NB4 (cell line): ENCODE results near the gene ADAM12.

ENCODE experiments used
- POLR2A ChIP-seq: IDR thresholded peaks from 2 replicates; pipeline ENCODE4 v1.6.1; 2011; ENCODE audit warnings: mild to moderate bottlenecking; ENCODE audit not compliant: insufficient read length; ENCODE audit errors: extremely low read depth
- TF ChIP-seq, protein P1 (sequence below): IDR thresholded peaks from one replicate; pipeline ENCODE4 v1.5.1; 2012; ENCODE audit warnings: low read depth, low read length

DNA sequence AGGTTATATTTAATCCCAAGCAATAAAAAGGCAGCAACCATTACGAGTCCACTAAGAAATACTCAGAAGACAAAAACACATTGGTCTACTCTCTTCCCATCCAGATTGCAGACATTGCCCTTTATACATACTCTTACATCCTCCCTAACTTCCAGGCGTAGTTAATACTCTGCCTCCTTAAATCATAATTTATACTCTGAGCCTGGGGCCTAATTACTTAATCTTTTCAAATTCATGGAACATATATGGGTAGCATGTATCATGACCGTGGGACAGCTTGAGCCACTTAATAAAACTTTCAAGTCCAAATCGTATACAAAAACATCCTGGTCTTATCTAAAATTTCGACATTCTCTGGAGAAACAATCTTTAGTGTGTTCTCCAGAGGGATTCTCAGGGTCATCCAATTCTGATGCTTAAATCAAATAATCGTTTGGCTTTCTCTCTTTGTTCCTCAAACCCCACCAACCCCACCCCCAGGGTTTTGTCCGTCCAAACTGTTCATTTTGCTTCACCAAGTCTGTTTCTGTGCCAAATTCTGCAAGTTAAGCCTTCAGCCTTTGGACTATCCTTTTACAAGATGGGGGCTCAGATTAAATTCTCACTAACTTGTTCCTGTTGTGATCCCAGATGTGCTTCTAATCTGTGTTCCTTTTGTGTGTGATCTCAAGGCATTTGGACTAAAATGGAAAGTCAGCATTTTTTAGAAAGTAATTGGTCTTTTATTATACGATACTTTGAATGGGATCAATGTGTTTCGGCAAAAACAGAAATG, 86.4 kb downstream of the ADAM12 start:
- TF ChIP-seq, protein P1, sequence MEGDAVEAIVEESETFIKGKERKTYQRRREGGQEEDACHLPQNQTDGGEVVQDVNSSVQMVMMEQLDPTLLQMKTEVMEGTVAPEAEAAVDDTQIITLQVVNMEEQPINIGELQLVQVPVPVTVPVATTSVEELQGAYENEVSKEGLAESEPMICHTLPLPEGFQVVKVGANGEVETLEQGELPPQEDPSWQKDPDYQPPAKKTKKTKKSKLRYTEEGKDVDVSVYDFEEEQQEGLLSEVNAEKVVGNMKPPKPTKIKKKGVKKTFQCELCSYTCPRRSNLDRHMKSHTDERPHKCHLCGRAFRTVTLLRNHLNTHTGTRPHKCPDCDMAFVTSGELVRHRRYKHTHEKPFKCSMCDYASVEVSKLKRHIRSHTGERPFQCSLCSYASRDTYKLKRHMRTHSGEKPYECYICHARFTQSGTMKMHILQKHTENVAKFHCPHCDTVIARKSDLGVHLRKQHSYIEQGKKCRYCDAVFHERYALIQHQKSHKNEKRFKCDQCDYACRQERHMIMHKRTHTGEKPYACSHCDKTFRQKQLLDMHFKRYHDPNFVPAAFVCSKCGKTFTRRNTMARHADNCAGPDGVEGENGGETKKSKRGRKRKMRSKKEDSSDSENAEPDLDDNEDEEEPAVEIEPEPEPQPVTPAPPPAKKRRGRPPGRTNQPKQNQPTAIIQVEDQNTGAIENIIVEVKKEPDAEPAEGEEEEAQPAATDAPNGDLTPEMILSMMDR, result no peak
- no peak for TF ChIP-seq POLR2A
